ENCODE results near the gene DTX1. TPM values are rescaled to one million over a fixed set of nuclear protein-coding genes. Genes with fewer than 3 reads are reported as not detected.

The DTX1 gene
- total RNA-seq, result 0.16 and 1.2 TPM in 2 replicates

GRCh38 chr12:113056631-113057488, at the start of gene DTX1:
Gene DTX1 (plus strand): TSS chr12:113056730. CDS start chr12:113058193, 1,463 bp downstream.

GRCh38 chr12:113135178-113136127, 78.9 kb downstream of the DTX1 start, which contains the start of gene RASAL1:
Gene RASAL1 (minus strand): TSS chr12:113135761. CDS start chr12:113135462, 299 bp downstream.

Other genes with a start within 250 kb of the DTX1 start
- gene OAS1, start 149.8 kb upstream of the DTX1 start, total RNA-seq, result 7.1 and 31.3 TPM in 2 replicates
- gene OAS3, start 118.3 kb upstream of the DTX1 start, total RNA-seq, result 15.1 and 18.8 TPM in 2 replicates
- gene OAS2, start 78.2 kb upstream of the DTX1 start, total RNA-seq, result 16.5 and 19.6 TPM in 2 replicates
- not detected in 2 replicates for gene RASAL1, start 79.0 kb downstream of the DTX1 start, total RNA-seq
- gene CFAP73, start 93.0 kb downstream of the DTX1 start, total RNA-seq, result not detected in 2 replicates
- 36.3 and 41.4 TPM in 2 replicates for gene DDX54, start 128.7 kb downstream of the DTX1 start, total RNA-seq
- 12.8 and 15.0 TPM in 2 replicates for gene RITA1, start 129.0 kb downstream of the DTX1 start, total RNA-seq
- gene TPCN1, start 164.7 kb downstream of the DTX1 start, total RNA-seq, result 4.9 and 11.8 TPM in 2 replicates